Osteoblast (primary cell): Measurements from ENCODE around the gene SANBR. TPM values are rescaled to one million over a fixed set of nuclear protein-coding genes. Genes with fewer than 3 reads are reported as not detected.

Experiments
- DNase-seq: peaks from one replicate; pipeline ENCODE4 v3.0.0; 2011; ENCODE audit warnings: low spot score, mixed read lengths; ENCODE audit not compliant: insufficient read length; ENCODE audit errors: missing footprints
- H2AFZ ChIP-seq: 2 replicates; pipeline ENCODE4 v1.6.0; 2011; ENCODE audit warnings: mild to moderate bottlenecking, low read length
- H3K27ac ChIP-seq: 2 replicates; pipeline ENCODE4 v1.5.1; 2011; ENCODE audit warnings: mild to moderate bottlenecking, low read depth, low read length, moderate library complexity
- H3K27me3 ChIP-seq: 2 replicates; pipeline ENCODE4 v1.6.0; 2012; ENCODE audit warnings: mild to moderate bottlenecking, control low read depth, inconsistent platforms, low read length, moderate library complexity; ENCODE audit not compliant: insufficient read depth
- H3K36me3 ChIP-seq: 2 replicates; pipeline ENCODE4 v1.5.1; 2011; ENCODE audit warnings: mild to moderate bottlenecking, low read length, control low read depth, moderate library complexity; ENCODE audit not compliant: insufficient read depth
- H3K4me1 ChIP-seq: 2 replicates; pipeline ENCODE4 v1.5.1; 2011; ENCODE audit warnings: mild to moderate bottlenecking, low read length, control low read depth, moderate library complexity; ENCODE audit not compliant: insufficient read depth
- H3K4me2 ChIP-seq: 2 replicates; pipeline ENCODE4 v1.6.0; 2011; ENCODE audit warnings: mild to moderate bottlenecking, low read length; ENCODE audit not compliant: insufficient read depth
- H3K4me3 ChIP-seq: fragments of 200-600 bp; sonication (generic); 3 replicates; pipeline ENCODE4 v1.5.1; 2012; ENCODE audit warnings: mild to moderate bottlenecking, low read length, inconsistent platforms; ENCODE audit not compliant: insufficient read depth
- H3K79me2 ChIP-seq: 2 replicates; pipeline ENCODE4 v1.6.0; 2012; ENCODE audit warnings: mild to moderate bottlenecking, low read length, control low read depth, inconsistent platforms; ENCODE audit not compliant: insufficient read depth
- H3K9me3 ChIP-seq: 2 replicates; pipeline ENCODE4 v1.5.1; 2011; ENCODE audit warnings: low read depth, low read length, control low read depth
- H4K20me1 ChIP-seq: 2 replicates; pipeline ENCODE4 v1.6.0; 2012; ENCODE audit warnings: mild to moderate bottlenecking, low read length, control low read depth; ENCODE audit not compliant: insufficient read depth
- CTCF ChIP-seq: IDR thresholded peaks from 2 replicates; pipeline ENCODE4 v1.5.1; 2011; ENCODE audit warnings: mild to moderate bottlenecking, low read depth, low read length, moderate library complexity; ENCODE audit errors: extremely low read depth
- total RNA-seq: library from RNA; depleted of rRNA; stranded (reverse); fragments of >200 nt; gene quantifications from 2 replicates; pipeline ENCODE4 v1.2.3, GENCODE V29; 2012

SANBR gene
- total RNA-seq, 1 donor, result 17.0 TPM

DNA sequence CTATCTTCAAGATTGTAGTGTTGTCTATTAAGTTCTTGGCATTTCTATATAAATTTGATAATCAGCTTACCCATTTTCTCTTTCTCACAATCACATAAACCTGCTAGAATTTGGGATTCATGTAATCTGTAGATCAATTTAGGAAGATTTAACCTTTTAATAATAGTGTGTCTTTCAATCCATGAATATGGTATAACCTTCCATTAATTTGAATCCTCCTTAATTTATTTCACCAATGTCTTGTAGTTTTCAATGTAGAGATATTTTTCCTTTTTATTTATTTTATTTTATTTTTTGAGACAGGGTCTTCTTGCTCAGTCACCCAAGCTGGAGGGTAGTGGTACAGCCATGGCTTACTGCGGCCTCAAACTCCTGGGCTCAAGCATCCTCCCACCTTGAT, 20.2 kb downstream of the SANBR start:
- H3K9me3 ChIP-seq, result no peaks in the 10 kb centered on the region
- no peak overlapping the region for H3K4me3 ChIP-seq
- H3K79me2 ChIP-seq, result no peaks in the 10 kb centered on the region
- no peaks in the 10 kb centered on the region for H3K27me3 ChIP-seq
- no peak overlapping the region for H2AFZ ChIP-seq
- H3K4me2 ChIP-seq, result no peak overlapping the region
- H3K27ac ChIP-seq, result no peak overlapping the region
- peaks cover 11% of the 10 kb centered on the region for H3K36me3 ChIP-seq
- no peaks in the 10 kb centered on the region for H4K20me1 ChIP-seq
- TF ChIP-seq CTCF, result no peak
- H3K4me1 ChIP-seq, result no peaks in the 10 kb centered on the region
- no peak for DNase-seq

GRCh38 chr2:61089797-61090196, 24.1 kb downstream of the SANBR start:
- no peak overlapping the region for H3K27ac ChIP-seq
- H3K79me2 ChIP-seq, result no peaks in the 10 kb centered on the region
- no peak overlapping the region for H2AFZ ChIP-seq
- H3K27me3 ChIP-seq, result no peaks in the 10 kb centered on the region
- peaks cover 9% of the 10 kb centered on the region for H3K36me3 ChIP-seq
- no peaks in the 10 kb centered on the region for H4K20me1 ChIP-seq
- no peak for TF ChIP-seq CTCF
- no peak overlapping the region for H3K4me2 ChIP-seq
- no peak overlapping the region for H3K4me3 ChIP-seq
- H3K9me3 ChIP-seq, result no peaks in the 10 kb centered on the region
- no peaks in the 10 kb centered on the region for H3K4me1 ChIP-seq
- no peak for DNase-seq

DNA sequence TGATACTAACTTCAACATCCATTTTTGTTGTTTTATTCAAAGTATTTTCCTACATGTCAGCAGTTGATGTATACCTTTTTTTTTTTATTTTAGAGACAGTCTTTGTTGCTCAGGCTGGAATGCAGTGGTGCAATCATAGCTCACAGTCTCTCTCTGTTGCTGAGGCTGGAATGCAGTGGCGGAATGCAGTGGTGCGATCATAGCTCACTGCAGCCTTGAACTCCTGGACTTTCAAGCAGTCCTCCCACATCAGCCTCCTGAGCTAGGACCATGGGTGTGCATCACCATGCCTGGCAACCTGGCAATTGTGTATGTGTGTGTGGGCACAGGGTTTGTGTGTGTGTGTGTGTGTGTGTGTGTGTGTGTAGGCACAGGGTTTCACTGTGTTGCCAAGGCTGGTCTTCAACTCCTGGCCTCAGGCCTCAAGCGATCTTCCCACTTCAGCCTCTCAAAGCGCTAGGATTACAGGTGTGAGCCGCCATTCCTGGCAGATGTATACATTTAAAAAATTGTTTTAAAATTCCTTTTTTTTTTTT, 24.8 kb downstream of the SANBR start:
- Histone ChIP-seq H3K27me3 (no peaks in the 10 kb centered on the region), H3K27ac (no peak overlapping the region), H3K36me3 (peaks cover 9% of the 10 kb centered on the region), H3K79me2 (no peaks in the 10 kb centered on the region), H2AFZ (no peak overlapping the region), H3K9me3 (no peaks in the 10 kb centered on the region), H3K4me3 (no peak overlapping the region), H3K4me2 (no peak overlapping the region), H4K20me1 (no peaks in the 10 kb centered on the region), H3K4me1 (no peaks in the 10 kb centered on the region)
- no peak for TF ChIP-seq CTCF
- no peak for DNase-seq

DNA sequence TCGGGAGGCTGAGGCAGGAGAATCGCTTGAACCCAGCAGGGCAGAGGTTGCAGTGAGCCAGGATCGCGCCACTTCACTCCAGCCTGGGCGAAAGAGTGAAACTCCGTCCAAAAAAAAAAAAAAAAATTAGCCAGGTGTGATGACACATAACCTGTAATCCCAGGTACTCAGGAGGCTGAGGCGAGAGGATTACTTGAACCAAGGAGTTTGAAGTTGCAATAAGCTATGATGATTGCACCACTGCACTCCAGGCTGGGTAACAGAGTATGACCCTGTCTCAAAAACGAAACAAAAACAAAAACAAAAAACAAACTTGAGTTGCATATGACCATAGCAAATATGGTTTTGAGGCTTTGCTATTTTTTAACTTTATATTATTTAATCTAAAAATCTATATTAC, 25.8 kb downstream of the SANBR start:
- H2AFZ ChIP-seq, result no peak overlapping the region
- H3K79me2 ChIP-seq, result no peaks in the 10 kb centered on the region
- no peak for TF ChIP-seq CTCF
- no peak overlapping the region for H3K4me3 ChIP-seq
- no peak overlapping the region for H3K4me2 ChIP-seq
- peaks cover 9% of the 10 kb centered on the region for H3K36me3 ChIP-seq
- no peaks in the 10 kb centered on the region for H3K9me3 ChIP-seq
- no peaks in the 10 kb centered on the region for H4K20me1 ChIP-seq
- H3K27ac ChIP-seq, result no peak overlapping the region
- no peak for DNase-seq
- H3K27me3 ChIP-seq, result no peaks in the 10 kb centered on the region
- no peaks in the 10 kb centered on the region for H3K4me1 ChIP-seq
